ENCODE data around the gene DNPH1.

DNPH1 gene

GRCh38 chr6:43176423-43176786 lies 52.9 kb downstream of the DNPH1 start:
- no peak overlapping the region for H3K4me3 ChIP-seq (ENCODE audit: low read depth, low read length)
- TF ChIP-seq CTCF (IDR thresholded peaks at IDR 0.05; ENCODE audit: borderline replicate concordance, insufficient read depth, low read depth, low read length): no peak

- no peak overlapping the region for H3K4me3 ChIP-seq (ENCODE audit: low read depth, low read length)
- TF ChIP-seq CTCF (IDR thresholded peaks at IDR 0.05; ENCODE audit: borderline replicate concordance, insufficient read depth, low read depth, low read length): no peak
Observed at GRCh38 chr6:43175676-43176422, 53.4 kb downstream of the DNPH1 start.

All from GM12875 (cell line).